ENCODE results near the gene BHMT.

BHMT gene, protein sequence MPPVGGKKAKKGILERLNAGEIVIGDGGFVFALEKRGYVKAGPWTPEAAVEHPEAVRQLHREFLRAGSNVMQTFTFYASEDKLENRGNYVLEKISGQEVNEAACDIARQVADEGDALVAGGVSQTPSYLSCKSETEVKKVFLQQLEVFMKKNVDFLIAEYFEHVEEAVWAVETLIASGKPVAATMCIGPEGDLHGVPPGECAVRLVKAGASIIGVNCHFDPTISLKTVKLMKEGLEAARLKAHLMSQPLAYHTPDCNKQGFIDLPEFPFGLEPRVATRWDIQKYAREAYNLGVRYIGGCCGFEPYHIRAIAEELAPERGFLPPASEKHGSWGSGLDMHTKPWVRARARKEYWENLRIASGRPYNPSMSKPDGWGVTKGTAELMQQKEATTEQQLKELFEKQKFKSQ

DNA sequence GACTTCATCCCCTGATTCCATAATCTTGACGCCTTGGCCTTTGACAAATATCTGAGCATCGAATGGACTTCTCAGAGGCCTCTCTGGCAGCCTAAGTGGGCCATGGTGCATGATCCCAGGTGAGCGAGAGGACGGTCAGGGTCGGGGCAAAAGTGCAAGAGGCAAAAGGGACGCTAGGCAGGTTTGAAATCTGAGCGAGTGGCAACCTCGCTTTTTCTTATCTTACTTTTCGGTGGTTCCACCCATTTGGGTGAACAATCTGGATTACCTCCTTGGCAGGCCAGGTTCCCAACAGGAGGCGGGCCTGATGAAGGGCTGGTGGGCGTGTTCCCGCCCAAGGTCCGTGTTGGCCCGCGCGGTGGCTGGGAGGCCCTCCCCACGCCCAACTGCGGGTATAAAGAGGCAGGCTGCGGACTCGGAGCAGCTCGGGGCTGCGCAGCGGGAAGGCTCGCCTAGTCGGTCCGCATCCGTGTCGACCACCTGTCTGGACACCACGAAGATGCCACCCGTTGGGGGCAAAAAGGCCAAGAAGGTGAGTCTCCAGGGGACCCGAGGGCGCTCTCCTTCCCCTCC lies at the start of gene BHMT:
BHMT (plus strand) TSS at position 423 of the 573 bp plus-strand sequence; CDS start at position 500, 77 bp downstream.
- no peak for DNase-seq

DNA sequence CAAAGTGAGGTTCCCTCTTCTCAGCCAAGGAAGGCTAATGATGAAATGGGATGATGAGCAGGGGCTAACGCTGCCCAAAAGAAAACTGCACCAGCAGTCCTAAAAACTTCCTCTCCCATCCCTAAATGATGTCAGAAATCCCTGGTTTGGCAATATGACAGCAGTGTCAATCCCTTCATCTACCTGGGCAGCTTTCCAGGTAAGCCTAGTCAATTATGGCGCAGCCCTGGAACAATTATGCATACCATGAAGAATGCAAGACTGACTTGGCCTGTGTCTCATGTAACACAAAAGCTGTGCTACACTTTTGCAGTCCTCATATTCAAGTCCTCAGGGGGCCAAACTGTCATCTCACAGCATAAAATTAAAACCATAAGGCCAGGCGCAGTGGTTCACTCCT lies 49.2 kb upstream of the BHMT start:
- DNase-seq, result no peak

DNA sequence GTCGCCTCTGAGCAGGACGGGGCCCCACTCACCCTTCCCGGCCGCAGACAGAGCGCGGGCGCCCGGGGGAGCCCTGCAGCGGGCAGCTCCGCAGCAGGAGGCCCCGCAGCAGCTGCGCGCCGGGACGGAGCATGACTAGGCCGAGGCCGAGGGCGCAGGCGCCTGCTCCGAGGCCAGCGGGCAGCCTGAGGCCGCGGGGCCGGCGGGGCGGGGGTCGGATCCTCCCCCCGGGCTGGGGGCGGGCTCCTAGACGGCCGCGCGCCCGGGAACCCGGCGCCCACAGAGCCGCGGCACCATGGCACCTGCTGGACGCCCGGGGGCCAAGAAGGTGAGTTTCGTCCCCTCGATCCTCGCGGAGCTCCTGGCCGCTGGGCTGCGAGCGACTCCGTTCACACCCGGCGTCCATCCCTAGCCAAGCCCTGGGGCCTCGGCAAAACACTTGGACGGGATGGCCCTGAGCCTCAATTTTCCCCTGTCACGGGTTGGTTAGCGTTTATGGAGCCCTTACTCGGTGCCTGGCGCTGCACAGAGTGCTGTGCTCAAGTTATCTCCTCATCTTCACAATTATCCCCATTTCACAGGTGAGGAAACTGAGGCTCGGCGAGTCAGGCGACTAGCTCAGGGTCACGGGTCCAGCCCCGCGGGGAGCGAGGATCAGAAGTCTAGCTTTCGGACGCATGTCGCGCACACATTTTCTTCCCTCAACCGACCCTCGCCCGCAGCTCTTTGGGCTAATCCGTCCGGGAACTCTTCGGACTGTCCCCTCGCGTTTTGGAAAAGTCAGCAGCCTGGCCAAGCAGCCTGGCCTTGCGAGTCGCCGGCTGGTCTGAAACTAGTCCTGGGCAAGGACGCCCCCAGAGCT lies 41.9 kb upstream of the BHMT start, which contains the start of the genes BHMT2 and DMGDH:
BHMT2 (plus strand) TSS at position 280 of the 862 bp plus-strand sequence; CDS start at position 296, 16 bp downstream.
DMGDH (minus strand) TSS at position 187 of the 862 bp plus-strand sequence; CDS start at position 133, 54 bp downstream.
- no peak for DNase-seq

DNA sequence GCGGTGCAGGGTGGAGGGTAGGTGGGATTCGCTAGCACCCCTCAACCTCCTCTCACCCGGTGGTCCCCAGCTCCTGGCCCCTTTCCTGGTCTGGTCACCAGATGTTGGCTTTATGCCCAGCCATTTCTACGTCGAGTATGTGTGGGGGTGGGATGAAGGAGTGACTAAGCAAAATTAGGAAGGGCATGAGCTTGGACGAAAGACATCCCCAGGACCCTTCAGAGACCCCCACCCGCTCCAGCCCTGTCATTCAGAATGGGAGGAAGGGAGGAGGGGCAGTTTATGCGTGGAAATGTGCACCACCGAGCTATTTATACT lies 41.3 kb upstream of the BHMT start:
- no peak for DNase-seq

DNA sequence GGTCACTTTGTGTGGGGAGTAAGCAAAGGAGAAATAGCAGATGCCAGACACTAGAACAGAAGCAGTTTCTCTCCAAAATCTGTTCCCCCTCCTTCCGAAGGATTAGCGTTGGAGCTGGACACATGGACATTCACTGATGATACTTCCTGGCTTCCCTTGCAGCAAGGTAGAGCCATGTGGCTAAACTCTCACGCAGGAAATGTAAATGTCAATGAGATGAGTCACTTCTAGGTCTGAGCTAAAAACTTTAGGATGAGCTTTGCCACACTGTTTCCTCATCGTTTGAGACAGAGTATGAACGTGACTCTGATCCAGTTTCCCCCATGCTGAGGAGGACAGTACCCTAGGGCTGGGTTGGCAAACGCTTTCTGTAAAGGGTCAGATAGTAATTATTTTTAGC lies 37.0 kb upstream of the BHMT start:
- no peak for DNase-seq

DNA sequence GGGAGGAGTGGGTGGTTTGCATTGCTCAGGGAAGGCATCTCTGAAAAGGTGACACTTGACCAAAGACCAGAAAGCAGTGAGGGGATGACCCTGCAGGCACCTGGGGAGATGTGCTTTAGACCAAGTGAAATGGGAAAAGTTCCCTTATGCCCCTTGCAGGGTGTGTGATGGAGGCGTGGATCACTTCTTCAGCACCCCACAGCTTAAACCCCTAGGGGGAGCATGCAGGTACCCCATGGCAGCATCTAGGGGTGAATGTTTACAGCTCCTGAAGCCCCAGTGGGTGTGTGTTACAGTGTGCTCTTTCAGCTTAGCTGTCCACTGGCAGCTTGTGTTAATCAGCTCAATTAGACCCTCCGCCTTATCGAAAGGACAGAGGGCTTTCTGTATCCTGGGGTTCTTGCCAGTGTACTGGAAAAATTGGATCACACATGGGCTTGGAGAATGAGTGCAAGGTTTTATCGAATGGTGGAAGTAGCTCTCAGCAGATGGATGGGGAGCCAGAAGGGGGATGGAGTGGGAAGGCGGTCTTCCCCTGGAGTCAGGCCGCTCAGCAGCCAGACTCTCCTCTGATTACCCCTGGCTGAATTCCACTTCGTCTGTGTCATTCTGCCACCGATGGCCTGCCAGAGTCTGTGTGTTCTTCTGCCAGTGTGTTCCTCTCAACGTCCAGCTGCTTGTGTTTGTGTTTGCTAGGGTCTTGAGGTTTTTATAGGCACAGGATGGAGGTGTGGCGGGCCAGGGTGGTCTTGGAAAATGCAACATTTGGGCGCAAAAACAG lies 35.8 kb upstream of the BHMT start:
- no peak for DNase-seq

DNA sequence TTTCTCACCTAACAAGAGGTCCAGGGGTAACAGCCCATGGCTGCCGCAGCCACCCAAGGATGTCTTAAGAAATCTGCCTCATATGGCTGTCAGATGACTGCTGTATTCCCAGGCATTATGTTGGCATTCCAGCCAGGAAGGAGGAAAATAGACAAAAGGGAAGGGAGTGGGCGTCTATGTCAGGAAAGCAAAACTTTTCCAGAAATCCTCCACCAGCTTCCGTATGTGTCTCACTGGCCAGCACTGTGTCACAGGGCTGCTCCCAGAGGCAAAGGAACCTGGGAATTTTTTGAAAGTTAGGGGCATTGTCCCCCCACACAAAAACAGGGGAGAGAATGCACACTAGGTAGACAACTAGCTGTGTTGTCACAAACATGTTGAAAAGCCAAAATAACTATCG lies 34.8 kb upstream of the BHMT start:
- no peak for DNase-seq

DNA sequence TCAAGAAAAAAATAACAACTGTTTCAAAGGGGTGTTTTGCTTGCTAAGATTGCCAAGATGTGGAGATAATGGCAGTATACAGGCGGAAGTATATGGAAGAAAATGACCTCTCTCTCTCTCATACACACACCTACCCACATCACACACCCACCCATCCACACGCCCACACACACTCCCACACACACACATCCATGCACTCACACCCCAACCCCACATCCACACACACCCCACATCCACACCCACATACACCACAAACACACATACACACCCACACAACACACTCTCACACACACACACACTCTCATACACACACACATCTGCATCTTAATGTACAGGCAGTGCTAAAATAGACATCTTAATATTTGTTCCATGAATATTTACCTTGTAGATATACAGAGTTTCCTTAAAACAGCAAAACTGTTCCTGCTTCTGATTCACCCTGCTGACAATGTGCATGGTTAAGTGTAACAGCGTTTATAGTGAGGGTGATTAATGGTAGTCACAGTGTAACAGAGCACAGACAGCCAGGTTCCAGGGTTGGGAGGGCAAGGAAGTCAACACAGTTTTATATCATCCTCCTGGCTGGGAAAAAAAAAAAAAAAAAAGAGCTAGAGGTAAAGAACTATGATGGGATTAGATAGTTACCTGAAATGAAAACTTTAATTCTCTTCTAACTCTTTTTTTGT lies 33.8 kb upstream of the BHMT start:
- DNase-seq, result no peak

DNA sequence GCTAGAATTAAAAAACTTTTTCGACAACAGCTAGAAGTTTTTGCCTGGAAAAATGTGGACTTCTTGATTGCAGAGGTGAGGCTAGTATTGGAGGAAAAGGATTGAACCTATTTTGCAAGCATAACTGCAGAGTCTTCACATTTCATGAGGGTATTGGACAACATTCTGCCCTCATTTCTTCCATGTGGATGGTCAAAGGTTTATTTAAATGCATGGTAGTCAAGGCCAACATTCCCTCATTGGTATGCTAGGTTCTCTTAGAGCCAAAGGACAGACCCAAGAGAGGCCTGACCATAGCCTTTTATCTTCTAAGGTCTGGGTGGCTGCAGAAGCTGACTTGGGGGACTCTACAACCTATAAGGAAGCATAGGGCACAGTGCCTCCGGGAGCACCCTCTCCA lies 30.8 kb upstream of the BHMT start:
- DNase-seq, result no peak

DNA sequence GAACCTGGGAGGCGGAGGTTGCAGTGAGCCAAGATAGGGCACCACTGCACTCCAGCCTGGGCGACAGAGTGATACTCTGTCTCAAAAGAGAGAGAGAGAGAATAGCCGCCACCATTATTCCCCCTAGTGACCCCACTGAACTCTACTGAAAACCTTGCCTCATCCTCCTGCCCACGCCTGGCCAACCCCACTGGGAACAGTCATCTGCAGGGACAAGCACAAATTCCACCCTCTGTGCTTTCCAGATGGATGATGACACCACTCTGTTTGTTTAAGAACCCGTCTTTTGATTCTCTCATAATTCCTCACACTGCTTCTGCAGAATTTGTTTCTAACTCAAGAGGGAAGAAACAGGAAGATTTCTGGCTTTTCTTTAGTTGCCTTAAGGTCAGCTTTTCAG lies 29.8 kb upstream of the BHMT start:
- no peak for DNase-seq

DNA sequence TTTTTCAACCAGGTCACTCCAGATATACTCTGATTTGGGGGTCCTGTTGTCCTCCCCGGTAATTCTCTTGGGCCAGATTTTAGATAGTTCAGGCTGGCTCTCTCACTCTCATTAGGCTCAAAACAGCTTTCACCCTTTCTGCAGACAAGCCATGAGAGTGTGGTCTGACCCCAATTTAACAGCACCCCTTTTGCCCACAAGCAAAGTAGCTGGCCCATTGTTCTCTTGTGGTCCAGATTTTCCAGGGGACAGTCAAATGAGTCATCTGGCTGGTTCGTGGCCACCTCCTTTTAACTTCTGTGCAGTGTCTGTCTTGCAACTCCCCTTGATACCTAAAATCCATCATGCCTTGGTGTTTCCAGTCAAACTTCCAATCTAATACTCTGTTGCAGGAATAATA lies 25.5 kb upstream of the BHMT start:
- no peak for DNase-seq

DNA sequence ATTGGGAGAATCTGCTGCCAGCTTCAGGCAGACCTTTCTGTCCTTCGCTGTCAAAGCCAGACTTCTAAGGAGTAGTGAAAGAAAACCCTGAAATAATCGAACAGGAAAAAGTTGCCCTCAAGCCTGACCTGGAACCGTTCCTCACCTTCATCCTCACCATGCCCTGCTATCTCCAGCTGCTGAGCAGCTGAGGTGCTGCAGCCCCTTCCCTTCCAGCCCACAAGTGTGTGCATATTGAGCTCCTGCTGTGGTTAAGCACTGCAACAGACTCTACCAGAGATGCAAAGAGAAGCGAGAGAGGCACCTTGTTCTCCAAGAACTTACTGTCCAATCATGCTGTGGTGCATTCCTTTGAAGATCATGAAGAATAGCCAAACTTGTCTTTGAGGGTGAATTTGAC lies 23.1 kb upstream of the BHMT start:
- DNase-seq, result no peak

DNA sequence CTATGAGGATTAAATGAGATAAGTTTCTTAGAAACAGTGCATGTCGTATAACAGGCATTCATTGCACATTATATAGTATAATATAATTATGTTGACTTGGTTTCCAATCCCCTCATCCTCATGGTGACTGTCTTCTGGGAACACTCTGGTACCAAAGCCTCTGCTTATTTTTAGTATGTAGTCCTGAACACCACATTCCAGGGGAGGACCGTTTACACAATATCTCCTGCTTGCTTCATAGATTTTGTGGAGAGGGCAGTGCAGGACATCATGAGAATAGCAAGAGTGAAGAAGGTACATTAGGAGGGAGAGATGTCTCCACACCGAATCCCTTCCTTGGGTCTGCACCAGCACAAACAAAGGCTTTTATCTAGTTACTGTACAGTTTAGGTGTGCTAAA lies 20.5 kb upstream of the BHMT start:
- no peak for DNase-seq

DNA sequence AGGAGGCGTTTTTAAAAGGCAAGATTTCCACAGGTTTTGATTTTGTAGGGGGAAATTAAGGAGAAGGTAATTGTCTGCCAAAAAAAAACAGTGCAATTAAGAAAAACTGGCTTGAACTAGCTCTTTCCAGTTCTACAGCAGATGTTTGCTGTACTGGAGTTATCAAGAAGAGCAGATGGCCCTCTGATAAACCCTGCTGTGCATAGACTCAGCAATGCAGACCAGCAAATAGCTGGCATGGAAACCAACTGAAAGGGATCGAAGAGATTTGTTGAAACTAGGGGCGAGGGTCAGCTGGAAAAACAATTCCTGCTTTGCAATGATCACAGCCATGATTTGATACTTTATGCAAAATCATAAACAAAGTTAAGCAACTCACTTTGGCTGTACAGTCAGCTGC lies 17.8 kb upstream of the BHMT start:
- peak; percentile 71 for DNase-seq

DNA sequence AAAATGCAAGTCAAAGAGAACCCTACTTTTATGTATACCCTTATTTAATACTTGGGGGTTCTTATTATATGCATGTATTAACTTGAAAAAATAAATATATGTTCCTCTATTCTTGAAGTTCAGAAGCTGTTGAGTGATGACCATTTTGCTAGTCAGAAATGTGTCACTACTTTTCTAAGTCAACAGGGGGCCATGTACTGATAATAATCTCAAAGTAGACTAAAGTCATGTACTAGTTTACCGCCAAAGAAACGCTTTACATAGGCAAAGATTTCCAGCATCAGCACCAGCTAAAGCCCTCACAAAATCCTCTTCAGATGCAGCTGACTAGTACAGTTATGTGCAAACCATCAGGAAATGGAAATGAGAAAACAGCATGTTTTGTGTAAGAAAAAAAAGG lies 5.7 kb upstream of the BHMT start:
- DNase-seq, result no peak

DNA sequence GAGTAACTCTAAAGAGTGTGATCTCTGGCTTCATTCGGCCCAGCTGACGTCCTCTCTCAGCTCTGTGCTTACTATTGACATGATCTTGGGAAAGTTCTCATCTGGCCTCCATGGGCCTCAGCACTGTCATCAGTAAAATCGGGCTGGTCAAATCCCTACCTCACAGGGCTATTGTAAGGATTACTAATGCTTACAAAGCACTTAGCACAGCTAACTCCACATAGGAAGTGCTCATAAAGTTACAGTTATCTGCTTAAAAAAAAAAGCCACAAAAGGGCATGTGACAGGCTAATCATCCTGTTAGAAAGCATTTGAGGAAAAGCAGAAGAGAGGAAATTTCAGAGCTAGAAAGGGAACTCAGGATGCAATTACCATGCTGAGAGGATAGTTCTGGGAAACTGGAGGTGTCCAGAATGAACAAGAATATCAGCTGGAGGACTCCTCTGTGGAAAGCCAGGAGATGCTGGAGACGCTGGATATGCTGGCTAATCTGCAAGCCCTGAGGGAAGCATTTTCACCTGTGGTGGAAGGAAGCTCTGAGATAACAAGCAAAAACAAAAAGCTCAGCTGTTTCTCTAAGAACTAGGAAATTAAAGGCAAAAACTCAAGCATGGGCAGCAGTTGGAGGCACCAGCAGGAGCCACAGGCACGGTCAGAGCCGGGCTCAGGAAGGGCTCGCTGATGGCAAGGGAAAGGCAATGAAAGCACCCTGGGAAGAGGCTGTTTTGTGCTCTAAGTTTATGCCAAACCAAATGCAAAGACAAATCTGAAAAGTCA lies 4.4 kb upstream of the BHMT start:
- no peak for DNase-seq

DNA sequence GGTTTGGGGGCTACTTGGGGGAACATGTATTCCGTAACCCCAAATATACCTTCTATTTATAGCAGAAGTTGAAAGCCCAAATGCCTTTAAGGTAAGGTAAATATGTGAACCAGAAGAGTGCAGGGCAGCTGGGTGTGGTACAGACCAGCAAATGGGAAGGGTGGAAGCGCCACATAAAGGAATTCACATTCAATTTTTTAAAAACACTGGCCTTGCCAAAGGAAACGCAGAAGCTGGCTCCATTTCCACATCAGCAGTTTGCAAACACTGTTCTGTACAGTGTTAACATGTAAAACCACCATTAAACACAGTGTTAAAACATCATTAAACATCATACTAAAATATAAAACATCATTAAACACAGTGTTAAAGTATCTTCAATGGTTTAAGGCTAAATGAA lies 3.5 kb upstream of the BHMT start:
- no peak for DNase-seq

DNA sequence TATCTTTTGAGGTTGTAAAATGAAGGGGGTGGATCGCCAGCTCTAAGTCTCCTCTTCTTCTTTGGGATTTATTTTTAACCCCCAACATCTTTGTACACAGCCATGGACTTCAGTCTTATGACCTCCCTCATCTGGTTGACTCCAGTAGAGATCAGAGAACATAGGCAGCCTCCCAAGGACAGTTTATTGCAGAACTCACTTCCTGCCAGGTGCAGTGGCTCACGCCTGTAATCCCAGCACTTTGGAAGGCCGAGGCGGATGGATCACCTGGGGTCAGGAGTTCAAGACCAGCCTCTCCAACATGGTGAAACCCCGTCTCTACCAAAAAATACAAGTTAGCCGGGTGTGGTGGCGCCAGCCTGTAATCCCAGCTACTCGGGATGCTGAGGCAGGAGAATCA lies 2.8 kb upstream of the BHMT start:
- DNase-seq, result no peak

DNA sequence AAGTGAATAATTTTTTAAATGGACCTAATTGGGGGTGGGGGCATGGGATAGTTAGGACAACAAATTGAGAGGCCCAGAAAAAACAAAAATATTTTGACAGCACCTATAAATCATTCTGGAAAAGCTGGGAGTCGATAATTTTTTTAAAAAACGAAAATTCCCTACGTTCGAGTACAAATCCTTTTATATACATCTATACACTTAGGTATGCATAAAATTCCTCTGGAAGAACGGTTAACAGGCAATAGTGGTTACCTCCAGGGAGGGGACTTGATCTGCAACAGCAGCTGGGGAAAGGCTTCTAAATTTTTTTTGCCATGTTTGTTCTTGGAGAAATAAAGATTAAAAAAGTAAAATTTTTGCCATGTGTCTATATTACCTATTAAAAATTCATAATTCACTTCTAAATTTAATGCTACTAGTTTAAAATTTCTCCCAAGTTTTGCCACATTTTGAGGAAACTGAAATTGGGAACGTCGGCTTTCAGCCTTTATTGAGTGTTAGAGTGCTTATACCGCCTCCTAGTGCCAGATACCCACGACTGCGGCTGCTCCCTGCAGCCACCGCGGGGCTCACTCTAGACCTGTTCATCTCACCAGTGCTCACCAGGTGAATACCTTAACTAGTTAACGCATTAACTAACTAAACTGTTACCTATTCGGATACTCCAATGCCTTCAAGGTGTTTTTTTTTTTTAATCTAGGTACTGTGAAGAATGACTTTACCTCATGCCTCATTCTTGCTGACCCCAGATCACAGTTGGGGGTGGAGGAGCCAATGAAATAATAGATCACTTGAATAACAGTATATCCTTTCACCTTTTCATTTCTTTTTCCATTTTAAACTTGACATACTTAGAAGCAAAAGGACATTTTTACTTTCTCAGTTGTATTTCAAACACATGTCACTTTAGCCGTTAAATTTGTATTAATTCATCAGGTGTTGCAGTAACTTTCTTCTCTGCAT lies 1.8 kb upstream of the BHMT start:
- DNase-seq, result no peak

Data from NCI-H2171 (cell line).